IMR-90 (cell line): ENCODE data around the gene SIK2. TPM values are rescaled to one million over a fixed set of nuclear protein-coding genes. Genes with fewer than 3 reads are reported as not detected.

Experiments
- ATAC-seq: fragments of 200-7000 bp; cut with Tn5 transposase; 2 replicates; pipeline ENCODE4 v1.9.1; 2020; ENCODE audit warnings: low read depth, mild to moderate bottlenecking, moderate library complexity
- BruUV-seq: library from RNA; stranded (reverse); fragments of 400-500 nt; replicated peaks from 2 replicates; lab custom pipeline; 2021; lab: Mats Ljungman, UMichigan
- CTCF ChIA-PET: fragments of 300-600 bp; formaldehyde crosslinking; extraction: SDS; loops from one replicate; lab custom pipeline; 2021; ENCODE audit warnings: antibody characterized with exemption; lab: Yijun Ruan, JAX
- POLR2A ChIA-PET: fragments of 300-600 bp; sonication (Branson Sonifier 250); formaldehyde crosslinking; loops from one replicate; lab custom pipeline; 2022; ENCODE audit warnings: antibody characterized with exemption; ENCODE audit not compliant: unreplicated experiment; lab: Charles Lee
- DNase-seq: peaks from one replicate; pipeline ENCODE4 v3.0.0; 2013
- H2AFZ ChIP-seq: replicated peaks from 2 replicates; pipeline ENCODE3; 2013; ENCODE audit warnings: low read length, mild to moderate bottlenecking; ENCODE audit not compliant: poor library complexity
- H2AK5ac ChIP-seq: 2 replicates; pipeline ENCODE4 v1.6.1; 2013; ENCODE audit warnings: low read depth, low read length, inconsistent platforms
- H2AK9ac ChIP-seq: replicated peaks from 2 replicates; pipeline ENCODE3; 2013; ENCODE audit warnings: mild to moderate bottlenecking, low read depth, low read length, moderate library complexity; ENCODE audit not compliant: poor library complexity
- H2BK120ac ChIP-seq: 2 replicates; pipeline ENCODE4 v1.6.1; 2013; ENCODE audit warnings: low read depth, low read length, inconsistent platforms
- H2BK15ac ChIP-seq: 3 replicates; pipeline ENCODE4 v1.6.1; 2013; ENCODE audit warnings: low read depth, low read length, inconsistent platforms
- H2BK20ac ChIP-seq: 2 replicates; pipeline ENCODE4 v1.6.1; 2013; ENCODE audit warnings: low read depth, mild to moderate bottlenecking, inconsistent platforms, low read length, moderate library complexity
- H2BK5ac ChIP-seq: 2 replicates; pipeline ENCODE4 v1.6.1; 2013; ENCODE audit warnings: mild to moderate bottlenecking, low read depth, low read length, inconsistent platforms; ENCODE audit not compliant: poor library complexity, severe bottlenecking
- H3K14ac ChIP-seq: replicated peaks from 2 replicates; pipeline ENCODE4 v1.6.1; 2013; ENCODE audit warnings: low read depth, low read length, inconsistent platforms
- H3K18ac ChIP-seq: 2 replicates; pipeline ENCODE4 v1.6.1; 2013; ENCODE audit warnings: low read depth, low read length, control low read depth
- H3K23ac ChIP-seq: 2 replicates; pipeline ENCODE4 v1.6.1; 2013; ENCODE audit warnings: low read depth, low read length, inconsistent platforms
- H3K27ac ChIP-seq: 2 replicates; pipeline ENCODE4 v1.5.1; 2013; ENCODE audit warnings: mild to moderate bottlenecking, control low read depth, low read length; ENCODE audit not compliant: insufficient read depth
- H3K27me3 ChIP-seq: 2 replicates; pipeline ENCODE4 v1.6.1; 2013; ENCODE audit warnings: low read length; ENCODE audit not compliant: control insufficient read depth, insufficient read depth
- H3K36me3 ChIP-seq: 2 replicates; pipeline ENCODE4 v1.6.1; 2013; ENCODE audit warnings: low read length, mixed read lengths; ENCODE audit not compliant: control insufficient read depth, insufficient read depth
- H3K4ac ChIP-seq: 2 replicates; pipeline ENCODE4 v1.6.1; 2013; ENCODE audit warnings: low read depth, low read length, inconsistent platforms
- H3K4me1 ChIP-seq: 2 replicates; pipeline ENCODE4 v1.6.1; 2013; ENCODE audit warnings: low read length, mixed read lengths; ENCODE audit not compliant: control insufficient read depth, insufficient read depth
- H3K4me2 ChIP-seq: 2 replicates; pipeline ENCODE4 v1.6.1; 2013; ENCODE audit warnings: low read depth, mild to moderate bottlenecking, control low read depth, low read length, moderate library complexity
- H3K4me3 ChIP-seq: 2 replicates; pipeline ENCODE4 v1.5.1; 2013; ENCODE audit warnings: low read depth, mild to moderate bottlenecking, control low read depth, low read length, moderate library complexity; ENCODE audit not compliant: insufficient read depth
- H3K56ac ChIP-seq: 2 replicates; pipeline ENCODE4 v1.6.1; 2013; ENCODE audit warnings: low read length, inconsistent platforms; ENCODE audit not compliant: insufficient read depth; ENCODE audit errors: extremely low read depth
- H3K79me1 ChIP-seq, 2 experiments: 2 replicates each; pipeline ENCODE4 v1.6.1; 2013; ENCODE audit warnings: low read length in 2 of 2, inconsistent platforms in 1 of 2, low read depth in 1 of 2
- H3K9ac ChIP-seq: 2 replicates; pipeline ENCODE4 v1.6.1; 2013; ENCODE audit warnings: low read depth, low read length, control low read depth
- H3K9me1 ChIP-seq: 2 replicates; pipeline ENCODE4 v1.6.1; 2013; ENCODE audit warnings: low read length, inconsistent platforms; ENCODE audit not compliant: insufficient read depth
- H3K9me3 ChIP-seq: 2 replicates; pipeline ENCODE4 v1.6.1; 2013; ENCODE audit warnings: low read length; ENCODE audit not compliant: control insufficient read depth, insufficient read depth
- H4K20me1 ChIP-seq: 2 replicates; pipeline ENCODE4 v1.6.1; 2013; ENCODE audit warnings: low read length, inconsistent platforms; ENCODE audit not compliant: insufficient read depth
- H4K5ac ChIP-seq: 2 replicates; pipeline ENCODE4 v1.6.1; 2013; ENCODE audit warnings: mild to moderate bottlenecking, low read depth, low read length, control low read depth
- H4K8ac ChIP-seq, 2 experiments: 2 replicates each; pipeline ENCODE4 v1.6.1; 2013; ENCODE audit warnings: low read depth in 2 of 2, low read length in 2 of 2, control low read depth in 1 of 2, inconsistent platforms in 1 of 2
- H4K91ac ChIP-seq: 2 replicates; pipeline ENCODE4 v1.6.1; 2013; ENCODE audit warnings: low read depth, low read length, inconsistent platforms; ENCODE audit not compliant: insufficient read depth
- BHLHE40 ChIP-seq: fragments of 150-350 bp; IDR thresholded peaks from 2 replicates; pipeline ENCODE4 v1.6.1; 2016; ENCODE audit warnings: mild to moderate bottlenecking, low read depth, low read length
- MAFK ChIP-seq: IDR thresholded peaks from 2 replicates; pipeline ENCODE4 v1.6.1; 2012; ENCODE audit warnings: low read depth, low read length, improper control_type of control experiment
- POLR2A ChIP-seq: IDR thresholded peaks from 2 replicates; pipeline ENCODE4 v1.6.1; 2012; ENCODE audit warnings: mild to moderate bottlenecking, low read depth, low read length
- RAD21 ChIP-seq: IDR thresholded peaks from 2 replicates; pipeline ENCODE4 v1.6.1; 2012; ENCODE audit warnings: low read length, improper control_type of control experiment
- RCOR1 ChIP-seq: IDR thresholded peaks from 2 replicates; pipeline ENCODE4 v1.6.1; 2012; ENCODE audit warnings: mild to moderate bottlenecking, low read length, improper control_type of control experiment; ENCODE audit not compliant: insufficient replicate concordance
- USF2 ChIP-seq: fragments of 150-350 bp; IDR thresholded peaks from 2 replicates; pipeline ENCODE4 v1.6.1; 2017; ENCODE audit warnings: mild to moderate bottlenecking, antibody characterized with exemption, low read length, low read depth
- WGBS, 2 experiments: methylation state at CpG; one replicate each; pipeline versions ENCODE4 v1.1.5 to v1.1.7; 2013; ENCODE audit warnings: missing lambda C conversion rate in 2 of 2; ENCODE audit not compliant: insufficient read length in 1 of 2; ENCODE audit errors: extremely low coverage in 2 of 2; 5-methylcytosine and 5-hydroxymethylcytosine counted together
- dilution Hi-C: fragments of 300-500 bp; cut with HindIII; formaldehyde crosslinking; loops from one replicate; pipeline ENCODE4 v1.14.3; 2018; ENCODE audit warnings: low sequenced_read_pairs; ENCODE audit not compliant: unreplicated experiment
- in situ Hi-C: fragments of 300-500 bp; cut with MboI; formaldehyde crosslinking; loops from 3 replicates; pipeline ENCODE4 v1.14.3; 2019; ENCODE audit warnings: low sequenced_read_pairs, inconsistent platforms, mixed read lengths
- intact Hi-C: fragments of 100-400 bp; cut with micrococcal nuclease; formaldehyde crosslinking; loops from 2 replicates; pipeline ENCODE4 v1.10.0; 2022
- polyA plus RNA-seq, 3 experiments: library from polyadenylated mRNA; depleted of rRNA; stranded (reverse); fragments of >200 nt; gene quantifications; 2 replicates each; pipeline ENCODE4 v1.2.3, GENCODE V29; 2012; ENCODE audit warnings: low replicate concordance in 1 of 3
- total RNA-seq: library from RNA; depleted of rRNA; stranded (reverse); fragments of >200 nt; gene quantifications from 2 replicates; pipeline ENCODE4 v1.2.3, GENCODE V29; 2012

SIK2 gene
- total and polyA plus RNA-seq, 2 of the 4 experiments (the other 2 are of a cell fraction), result 7.9 to 10.4 TPM

GRCh38 chr11:111598148-111598547 lies 4.1 kb upstream of the SIK2 start:
- Histone ChIP-seq H3K4me3 (no peak overlapping the region), H4K91ac (no peak overlapping the region), H4K5ac (no peak overlapping the region), H2AK5ac (no peak overlapping the region), H3K79me1 (peaks cover 0 to 1% of the 10 kb centered on the region in 2 experiments; a peak in 2 of 4 replicates), H3K23ac (no peak overlapping the region), H4K20me1 (peaks cover 4% of the 10 kb centered on the region; the same call in 1 of the 2 replicates), H3K9me1 (no peaks in the 10 kb centered on the region), H3K4me2 (no peak overlapping the region; the same call in 1 of the 2 replicates), H4K8ac (no peak overlapping the region), H3K9me3 (no peaks in the 10 kb centered on the region), H3K18ac (no peak overlapping the region), H3K14ac (no peak overlapping the region), H3K9ac (no peak overlapping the region), H2BK5ac (no peak overlapping the region), H2AK9ac (no peak overlapping the region), H3K27ac (no peak overlapping the region), H2BK20ac (no peak overlapping the region), H3K56ac (no peak overlapping the region), H3K36me3 (no peaks in the 10 kb centered on the region), H3K4ac (no peak overlapping the region), H2BK15ac (no peak overlapping the region), H2AFZ (no peak overlapping the region), H2BK120ac (no peak overlapping the region), H3K4me1 (no peaks in the 10 kb centered on the region), H3K27me3 (no peaks in the 10 kb centered on the region)
- in situ Hi-C loops (loop anchor here (25.0 kb wide), 1 partner anchor 389 kb away; no protein-coding TSS in a partner anchor), intact Hi-C loops (loop anchor here (10.0 kb wide), 1 partner anchor 143 kb away; no protein-coding TSS in a partner anchor), dilution Hi-C loops (no loop called here)
- no TSS peak for BruUV-seq
- WGBS, 2 experiments, result no CpG with 5 or more reads among the region's 1 CpG
- ATAC-seq (no peak), DNase-seq (no peak)
- TF ChIP-seq BHLHE40 (no peak), RAD21 (no peak), USF2 (no peak), RCOR1 (no peak), MAFK (no peak), POLR2A (no peak)
- CTCF ChIA-PET, result interaction anchor here (0.6 to 1.9 kb wide), 2 partner anchors 11 to 681 kb away, joined by 3 to 9 read pairs; no protein-coding TSS in a partner anchor
- POLR2A ChIA-PET, result no interaction called here
